DND-41 (cell line): ENCODE data around the gene CYP2A7.
"Not testable (repeated sequence)": the region's sequence is repeated elsewhere in the genome, so short reads cannot be mapped to it uniquely, and the experiment has no call there.

ENCODE experiments used
- EZH2 ChIP-seq: IDR thresholded peaks from 3 replicates; pipeline ENCODE4 v1.6.1; 2012; ENCODE audit warnings: borderline replicate concordance, low read depth, mild to moderate bottlenecking, moderate library complexity, low read length, inconsistent platforms; ENCODE audit not compliant: severe bottlenecking
- TF ChIP-seq, protein P1 (sequence below): IDR thresholded peaks from 2 replicates; pipeline ENCODE4 v1.5.1; 2012; ENCODE audit warnings: borderline replicate concordance, low read length, moderate library complexity, mild to moderate bottlenecking; ENCODE audit not compliant: poor library complexity, severe bottlenecking; ENCODE audit errors: extremely low read depth

DNA sequence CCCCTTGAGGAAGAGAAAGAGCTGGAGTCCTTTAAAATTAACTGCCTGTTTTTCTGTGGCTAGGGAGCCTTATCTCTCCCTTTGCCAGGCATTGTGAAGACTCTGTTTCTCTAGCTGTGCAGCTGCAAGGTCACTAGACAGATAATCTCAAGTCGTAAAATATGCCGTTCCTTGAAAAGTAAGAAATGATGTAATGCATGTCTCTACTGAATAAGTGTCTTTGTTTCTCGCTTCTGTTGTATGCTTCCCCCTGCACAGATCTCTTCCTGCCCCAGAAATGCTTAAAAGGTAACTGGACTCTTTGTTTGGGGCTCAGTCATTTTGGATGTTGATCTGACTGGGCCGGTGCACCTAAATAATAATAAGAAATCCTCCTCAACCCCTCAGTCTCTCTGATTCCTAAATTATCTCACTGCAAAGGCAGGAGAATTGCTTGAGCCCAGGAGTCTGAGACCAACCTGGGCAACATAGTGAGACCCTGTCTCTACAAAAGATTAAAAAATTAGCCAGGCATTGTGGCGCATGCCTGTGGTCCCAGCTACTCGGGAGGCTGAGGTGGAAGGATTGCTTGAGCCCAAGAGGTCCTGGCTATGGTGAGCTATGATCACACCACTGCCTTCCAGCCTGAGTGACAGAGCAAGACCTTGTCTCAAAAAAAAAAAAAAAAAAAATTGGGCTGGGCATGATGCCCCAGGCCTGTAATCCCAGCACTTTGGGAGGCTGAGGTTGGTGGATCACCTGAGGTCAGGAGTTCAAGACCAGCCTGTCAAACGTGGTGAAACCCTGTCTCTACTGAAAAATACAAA lies 48.1 kb downstream of the CYP2A7 start:
- TF ChIP-seq, protein P1, sequence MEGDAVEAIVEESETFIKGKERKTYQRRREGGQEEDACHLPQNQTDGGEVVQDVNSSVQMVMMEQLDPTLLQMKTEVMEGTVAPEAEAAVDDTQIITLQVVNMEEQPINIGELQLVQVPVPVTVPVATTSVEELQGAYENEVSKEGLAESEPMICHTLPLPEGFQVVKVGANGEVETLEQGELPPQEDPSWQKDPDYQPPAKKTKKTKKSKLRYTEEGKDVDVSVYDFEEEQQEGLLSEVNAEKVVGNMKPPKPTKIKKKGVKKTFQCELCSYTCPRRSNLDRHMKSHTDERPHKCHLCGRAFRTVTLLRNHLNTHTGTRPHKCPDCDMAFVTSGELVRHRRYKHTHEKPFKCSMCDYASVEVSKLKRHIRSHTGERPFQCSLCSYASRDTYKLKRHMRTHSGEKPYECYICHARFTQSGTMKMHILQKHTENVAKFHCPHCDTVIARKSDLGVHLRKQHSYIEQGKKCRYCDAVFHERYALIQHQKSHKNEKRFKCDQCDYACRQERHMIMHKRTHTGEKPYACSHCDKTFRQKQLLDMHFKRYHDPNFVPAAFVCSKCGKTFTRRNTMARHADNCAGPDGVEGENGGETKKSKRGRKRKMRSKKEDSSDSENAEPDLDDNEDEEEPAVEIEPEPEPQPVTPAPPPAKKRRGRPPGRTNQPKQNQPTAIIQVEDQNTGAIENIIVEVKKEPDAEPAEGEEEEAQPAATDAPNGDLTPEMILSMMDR = not testable (repeated sequence)
- not testable (repeated sequence) for TF ChIP-seq EZH2
